ENCODE results near the gene ADA.

Gene ADA

DNA sequence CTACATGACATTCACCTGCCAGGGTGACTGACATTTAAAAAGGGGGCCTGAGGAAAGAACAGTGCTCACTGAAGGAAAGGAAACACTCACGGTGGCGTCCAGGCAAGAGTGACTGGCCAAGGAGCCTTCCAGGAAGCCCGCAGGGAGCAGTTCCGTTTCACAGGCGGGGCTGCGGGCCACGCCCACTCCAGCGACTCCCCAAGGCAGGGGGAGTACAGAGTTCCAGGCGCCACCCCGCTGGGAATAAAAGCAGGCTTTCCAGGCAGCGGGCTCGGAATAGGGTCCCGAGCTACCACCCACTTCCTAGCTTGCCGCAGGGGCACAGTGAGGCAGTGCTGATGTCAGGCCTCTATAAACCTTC lies 34.9 kb downstream of the ADA start:
- TF ChIP-seq POLR2A (IDR thresholded peaks at IDR 0.05; ENCODE audit: low read depth, low read length), result no peak
- FAIRE-seq (no peak), DNase-seq (ENCODE audit: insufficient read length, low spot score) (no peak)

DNA sequence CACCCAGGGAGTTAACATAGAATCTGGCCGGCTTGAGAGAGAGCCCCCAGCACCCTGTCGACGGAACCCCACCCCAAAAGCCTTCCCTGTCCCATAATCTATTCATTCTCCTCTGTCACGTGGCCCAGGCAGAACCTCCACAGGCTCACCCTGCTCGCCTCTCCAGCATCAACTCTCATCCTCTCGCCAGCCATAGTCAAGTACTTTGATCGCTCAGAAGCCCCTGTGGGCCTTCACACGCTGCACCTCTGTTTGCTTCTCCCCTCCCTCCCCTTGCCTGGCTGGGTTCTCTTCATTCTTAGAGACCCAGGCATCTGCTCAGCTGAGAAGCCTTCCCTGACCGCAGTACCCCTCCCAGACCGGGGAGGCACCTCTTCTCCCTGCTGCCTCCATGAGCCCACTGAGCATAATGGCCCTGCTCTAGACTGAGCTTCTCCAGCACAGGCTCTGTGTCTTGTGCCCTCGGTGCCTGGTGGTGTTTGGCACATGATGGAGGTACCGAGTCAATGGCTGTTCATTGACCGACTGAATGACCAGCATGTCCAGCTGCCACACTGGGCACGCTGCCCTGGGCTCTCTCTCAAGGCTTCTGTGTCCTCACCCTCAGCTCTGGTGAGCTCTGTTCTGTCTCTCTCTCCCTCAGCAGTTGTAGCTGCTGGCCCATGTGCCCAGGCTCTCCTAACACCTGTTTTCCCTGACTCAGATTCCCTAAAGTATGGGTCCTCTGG lies 35.5 kb downstream of the ADA start:
- DNase-seq (ENCODE audit: insufficient read length, low spot score) (no peak), FAIRE-seq (no peak)
- TF ChIP-seq POLR2A (IDR thresholded peaks at IDR 0.05; ENCODE audit: low read depth, low read length), result no peak

DNA sequence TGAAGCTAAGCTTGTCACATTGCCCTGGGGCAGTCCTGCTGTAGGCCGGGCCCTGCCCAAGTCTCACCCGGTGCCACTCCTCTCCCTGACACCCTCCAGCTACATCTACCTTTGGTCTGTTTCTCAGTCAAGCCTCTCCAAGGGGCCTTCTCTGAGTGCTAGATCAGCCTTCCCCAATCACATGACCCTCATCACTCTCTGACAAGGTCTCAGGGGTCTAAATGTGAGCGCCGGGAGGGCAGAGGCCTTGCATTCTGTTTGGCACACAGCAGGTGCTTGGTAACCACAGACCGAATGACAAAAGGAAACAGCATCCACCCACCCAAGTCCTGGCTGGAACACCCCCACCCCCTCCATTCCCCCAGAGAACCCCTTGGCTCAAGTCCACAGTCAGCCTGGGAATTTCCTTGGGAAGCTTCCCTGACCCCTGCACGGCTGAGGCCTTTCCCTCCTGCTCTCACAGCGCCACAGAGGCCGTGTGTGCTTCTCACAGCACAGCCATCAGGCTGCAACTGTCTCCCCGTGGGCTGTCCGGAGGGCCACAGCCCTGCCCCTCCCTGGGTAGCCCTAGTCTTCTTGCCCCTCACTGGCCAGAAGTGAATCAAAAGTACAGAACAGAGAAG lies 36.2 kb downstream of the ADA start:
- no peak for TF ChIP-seq POLR2A (IDR thresholded peaks at IDR 0.05; ENCODE audit: low read depth, low read length)
- no peak for DNase-seq (ENCODE audit: insufficient read length, low spot score)
- no peak for FAIRE-seq

DNA sequence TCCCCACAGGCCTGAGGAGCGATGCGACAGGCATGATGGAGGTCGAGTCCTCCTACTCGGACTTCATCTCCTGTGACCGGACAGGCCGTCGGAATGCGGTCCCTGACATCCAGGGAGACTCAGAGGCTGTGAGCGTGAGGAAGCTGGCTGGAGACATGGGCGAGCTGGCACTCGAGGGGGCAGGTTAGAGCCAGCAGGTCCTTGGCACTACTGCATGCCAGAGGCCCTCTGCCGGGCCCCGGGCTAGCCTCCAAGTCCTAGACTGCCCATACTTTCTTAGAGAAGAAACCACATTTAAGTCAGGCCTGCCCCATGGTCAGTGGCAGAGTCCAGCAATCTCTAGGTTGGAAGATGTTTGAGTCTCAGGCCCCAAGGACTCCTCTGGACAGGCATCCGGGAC lies 37.0 kb downstream of the ADA start:
- DNase-seq (ENCODE audit: insufficient read length, low spot score) (no peak), FAIRE-seq (no peak)
- no peak for TF ChIP-seq POLR2A (IDR thresholded peaks at IDR 0.05; ENCODE audit: low read depth, low read length)

DNA sequence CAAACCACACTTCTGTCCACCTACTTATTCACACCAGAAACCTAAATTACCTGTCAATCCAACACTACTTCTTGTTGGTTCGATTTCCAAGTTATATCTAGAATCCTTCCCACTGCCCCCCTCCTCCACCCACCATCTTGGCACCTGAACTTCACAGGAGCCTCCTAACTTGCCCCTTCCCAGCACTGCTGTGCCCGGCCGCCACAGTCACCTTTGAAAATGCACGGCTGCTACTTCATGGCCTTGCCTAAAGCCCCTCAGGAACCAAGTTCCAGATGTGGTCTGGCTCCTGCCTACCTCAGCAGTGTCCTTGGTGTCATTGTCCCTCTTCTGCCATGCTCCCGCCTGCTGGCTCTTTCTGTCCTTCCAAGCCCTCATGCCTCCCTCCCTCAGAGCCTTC lies 37.9 kb downstream of the ADA start:
- TF ChIP-seq POLR2A (IDR thresholded peaks at IDR 0.05; ENCODE audit: low read depth, low read length), result no peak
- FAIRE-seq (no peak), DNase-seq (ENCODE audit: insufficient read length, low spot score) (no peak)

DNA sequence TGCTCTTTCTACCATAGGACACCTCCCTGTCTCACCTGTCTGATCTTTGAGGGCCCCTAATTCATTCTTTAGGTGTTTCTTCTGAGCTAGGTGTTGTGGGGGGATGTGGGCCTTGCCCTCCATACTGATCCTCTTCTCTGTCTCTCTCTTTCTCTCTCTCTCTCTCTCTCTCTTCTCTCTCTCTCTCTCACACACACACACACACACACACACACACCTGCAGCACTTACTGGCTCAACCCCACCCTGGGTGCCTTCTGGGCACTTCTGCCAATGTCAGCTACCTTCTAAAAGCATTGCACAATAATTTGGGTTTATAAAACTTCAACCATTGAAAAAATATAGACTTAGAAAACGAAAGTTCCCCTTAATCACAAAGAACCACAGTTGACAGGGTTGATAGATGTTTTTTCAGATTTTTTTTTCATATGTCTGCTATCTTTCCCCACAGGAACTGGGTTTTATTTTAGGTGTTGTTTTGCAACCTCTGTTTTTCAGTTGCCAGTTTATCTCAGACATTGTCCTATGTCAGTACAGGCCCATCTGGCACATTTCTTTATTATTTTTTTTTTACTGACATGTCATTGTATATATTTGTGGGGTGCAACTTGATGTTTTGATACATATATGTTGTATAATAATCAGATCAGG lies 41.1 kb downstream of the ADA start:
- DNase-seq (ENCODE audit: insufficient read length, low spot score) (no peak), FAIRE-seq (no peak)
- no peak for TF ChIP-seq POLR2A (IDR thresholded peaks at IDR 0.05; ENCODE audit: low read depth, low read length)

DNA sequence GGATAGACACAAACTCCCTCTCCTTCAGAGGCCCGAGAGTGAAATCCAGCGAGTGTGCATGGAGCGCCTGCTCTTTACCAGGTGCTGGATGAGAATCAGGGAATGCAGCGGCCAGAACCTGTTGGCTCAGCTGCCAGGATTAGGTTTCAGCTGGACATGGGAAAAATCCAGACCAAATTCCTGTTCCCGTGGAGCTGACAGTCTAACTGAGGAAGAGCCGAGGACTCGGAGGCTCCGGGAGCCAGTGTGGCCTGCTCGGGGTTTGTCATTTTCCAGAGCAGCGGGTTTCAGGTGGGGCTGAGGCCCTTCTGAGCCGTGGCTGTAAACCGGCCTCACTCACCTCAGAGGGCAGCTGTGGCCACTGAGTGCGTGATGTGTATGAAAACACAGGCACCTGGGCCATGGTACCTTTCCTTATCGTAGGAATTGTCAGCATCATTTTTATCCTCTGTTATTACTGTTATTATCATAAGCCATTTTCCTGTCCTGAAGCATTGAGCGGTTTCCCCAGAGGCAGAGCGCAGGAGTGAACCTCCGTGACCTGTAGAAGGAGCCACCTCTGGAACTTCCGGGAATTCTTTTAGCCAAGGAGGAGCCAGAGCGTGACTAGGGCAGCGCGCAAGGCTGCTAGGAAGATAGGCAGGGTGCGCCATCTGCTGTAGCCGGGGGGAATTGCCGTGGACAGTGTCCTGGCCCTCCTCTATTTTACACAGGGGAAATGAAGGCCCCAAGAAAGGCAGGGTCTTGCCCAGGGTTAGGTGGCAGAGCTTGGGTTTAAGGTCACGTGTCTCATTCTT lies 41.8 kb downstream of the ADA start:
- no peak for FAIRE-seq
- peak; percentile 93 for DNase-seq (ENCODE audit: insufficient read length, low spot score)
- TF ChIP-seq POLR2A (IDR thresholded peaks at IDR 0.05; ENCODE audit: low read depth, low read length), result no peak

DNA sequence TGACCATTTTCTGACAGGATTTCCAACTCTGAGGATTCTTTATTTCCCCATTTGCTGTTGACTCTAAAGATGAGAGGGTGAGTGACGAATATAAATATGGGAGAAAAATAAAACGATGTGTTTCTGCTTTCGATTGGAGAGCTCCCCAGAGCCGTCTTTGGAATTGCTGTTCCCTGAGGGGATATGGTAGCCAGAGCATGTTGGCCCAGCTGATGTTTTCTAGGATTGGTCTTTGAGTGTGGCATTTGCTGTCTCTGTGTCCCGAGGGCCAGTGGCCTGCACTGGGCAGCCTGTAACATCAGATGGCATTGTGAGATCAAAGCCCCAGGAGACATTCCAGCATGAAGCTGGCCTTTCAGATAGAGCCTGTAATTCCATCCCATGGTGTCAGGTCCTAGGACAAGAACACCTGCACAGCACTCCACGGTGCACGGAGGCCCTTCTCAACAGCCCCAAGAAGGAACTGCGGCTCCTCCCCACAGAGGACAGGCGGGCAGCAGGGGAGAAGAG lies 42.4 kb downstream of the ADA start:
- FAIRE-seq (no peak), DNase-seq (ENCODE audit: insufficient read length, low spot score) (no peak)
- no peak for TF ChIP-seq POLR2A (IDR thresholded peaks at IDR 0.05; ENCODE audit: low read depth, low read length)

DNA sequence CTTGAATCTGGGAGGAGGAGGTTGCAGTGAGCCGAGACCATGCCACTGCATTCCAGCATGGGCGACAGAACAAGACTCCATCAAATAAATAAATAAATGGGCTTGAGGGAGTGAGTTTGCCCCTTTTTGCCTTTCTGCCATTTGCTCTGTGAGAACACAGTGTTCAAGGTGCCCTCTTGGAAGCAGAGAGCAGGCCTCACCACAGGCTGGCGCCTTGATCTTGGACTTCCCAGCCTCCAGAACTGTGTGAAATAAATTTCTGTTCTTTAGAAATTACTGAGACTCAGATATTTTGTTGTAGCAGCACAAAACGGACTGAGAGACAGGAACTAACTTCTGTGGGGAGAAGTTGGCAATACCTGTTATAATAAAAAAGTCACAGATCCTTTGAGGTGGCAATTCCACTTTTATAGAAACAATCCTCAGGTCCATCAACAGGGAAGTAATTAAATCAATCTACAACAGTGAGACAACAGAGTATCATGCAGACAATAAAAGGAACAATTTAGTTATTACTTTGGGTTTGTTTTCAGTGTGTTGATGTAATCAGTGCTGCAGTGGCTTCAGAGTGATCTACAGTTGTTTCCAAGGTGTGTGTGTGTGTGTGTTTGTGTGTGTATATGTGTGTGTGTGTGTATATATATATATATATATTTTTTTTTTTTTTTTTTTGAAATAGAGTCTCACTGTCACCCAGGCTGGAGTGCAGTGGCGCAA lies 44.6 kb downstream of the ADA start:
- FAIRE-seq, result no peak
- no peak for TF ChIP-seq POLR2A (IDR thresholded peaks at IDR 0.05; ENCODE audit: low read depth, low read length)
- no peak for DNase-seq (ENCODE audit: insufficient read length, low spot score)

DNA sequence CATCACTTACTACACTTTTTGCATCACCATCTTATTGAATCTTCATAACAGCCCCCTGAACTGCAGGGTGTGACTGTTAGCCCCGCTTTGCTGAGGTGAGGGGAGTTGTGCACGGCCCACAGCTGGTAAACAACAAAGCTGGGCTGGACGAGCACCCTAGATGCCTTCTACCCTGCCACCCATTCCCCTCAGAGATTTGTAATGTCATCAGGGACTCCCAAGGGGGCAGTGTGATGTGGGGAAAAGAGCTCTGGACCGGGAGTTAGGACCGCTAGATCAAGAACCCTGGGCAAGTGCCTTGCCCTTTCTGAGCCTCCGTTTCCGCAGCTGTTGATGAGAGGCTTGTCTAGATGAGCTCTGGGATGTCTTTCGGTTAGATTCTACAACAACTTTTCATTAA lies 48.2 kb downstream of the ADA start:
- DNase-seq (ENCODE audit: insufficient read length, low spot score), result no peak
- no peak for TF ChIP-seq POLR2A (IDR thresholded peaks at IDR 0.05; ENCODE audit: low read depth, low read length)
- FAIRE-seq, result no peak

DNA sequence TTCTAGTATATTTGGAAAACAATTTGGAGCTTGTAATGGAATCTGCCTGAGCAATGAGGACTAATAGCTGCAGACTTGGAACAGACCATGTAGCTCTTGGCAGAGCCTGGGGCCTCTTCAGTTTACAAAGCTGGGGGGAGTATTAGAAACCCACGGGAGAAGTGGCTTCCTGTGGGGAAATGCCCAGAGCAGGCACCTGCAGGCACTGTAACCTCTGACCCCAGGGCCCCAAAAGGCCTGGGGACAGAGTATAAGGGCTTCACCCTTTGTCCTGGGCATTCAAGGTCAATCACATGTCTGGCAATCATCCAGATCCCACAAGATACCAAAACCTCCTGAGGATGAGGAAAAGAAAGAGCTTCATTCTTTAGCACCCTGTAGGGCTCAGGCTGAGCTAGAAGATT lies 49.7 kb downstream of the ADA start:
- DNase-seq (ENCODE audit: insufficient read length, low spot score) (no peak), FAIRE-seq (no peak)
- no peak for TF ChIP-seq POLR2A (IDR thresholded peaks at IDR 0.05; ENCODE audit: low read depth, low read length)

DNA sequence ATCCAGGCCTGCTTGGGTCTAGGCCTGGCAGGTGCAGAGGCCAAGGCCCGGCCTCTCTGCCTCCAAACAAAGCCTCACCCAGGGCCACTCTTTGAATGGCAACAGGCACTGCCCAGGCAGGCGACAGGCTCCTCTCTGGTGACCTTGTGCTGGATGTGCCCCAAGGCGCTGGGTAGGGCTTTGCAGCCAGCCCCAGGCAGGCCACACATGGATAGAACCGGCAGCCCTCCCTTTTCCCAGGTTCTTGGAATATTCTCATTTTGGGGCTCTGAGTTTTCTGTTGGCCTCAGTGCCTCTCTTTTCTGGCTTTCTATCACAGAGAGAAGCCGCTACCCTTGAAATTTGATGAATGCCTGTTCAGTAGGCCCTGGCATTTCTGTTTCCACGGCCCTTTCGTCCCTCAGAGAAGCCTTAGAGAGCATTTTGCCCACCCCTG lies 50.2 kb downstream of the ADA start:
- no peak for TF ChIP-seq POLR2A (IDR thresholded peaks at IDR 0.05; ENCODE audit: low read depth, low read length)
- FAIRE-seq, result no peak
- no peak for DNase-seq (ENCODE audit: insufficient read length, low spot score)

DNA sequence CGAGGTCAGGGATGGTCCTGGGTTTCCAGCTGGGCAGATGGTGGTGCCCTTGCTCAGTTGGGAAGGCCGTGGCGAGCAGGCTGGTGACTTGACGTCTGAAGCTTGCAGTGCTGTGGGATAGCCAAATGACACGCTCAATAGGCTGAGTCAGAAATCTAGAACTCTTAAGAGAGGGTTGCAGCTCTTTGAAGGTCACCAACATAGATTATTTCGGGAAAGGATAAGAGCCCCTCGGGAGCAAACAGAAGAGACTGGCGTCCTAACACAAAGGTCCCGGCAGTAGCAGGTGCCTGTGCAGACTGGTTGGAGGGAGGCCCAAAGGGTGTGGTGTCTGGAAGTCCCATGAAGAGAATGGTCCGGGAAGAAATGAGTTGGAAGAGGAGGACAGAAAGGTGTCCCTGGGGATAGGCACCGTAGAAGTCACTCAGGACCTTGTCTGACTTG lies 50.7 kb downstream of the ADA start:
- DNase-seq (ENCODE audit: insufficient read length, low spot score) (no peak), FAIRE-seq (no peak)
- no peak for TF ChIP-seq POLR2A (IDR thresholded peaks at IDR 0.05; ENCODE audit: low read depth, low read length)

All from H54 (cell line).